ENCODE data around the gene HSH2D. TPM values are rescaled to one million over a fixed set of nuclear protein-coding genes. Genes with fewer than 3 reads are reported as not detected.

Gene HSH2D
- total and polyA plus RNA-seq, 2 of the 13 experiments (the other 11 are each of a cell fraction or from before 2014, with no cell fraction given), result 0.69 to 3.2 TPM

- TF ChIP-seq NR2C2 (CRISPR knock-in tag; IDR thresholded peaks at IDR 0.05; ENCODE audit: borderline replicate concordance) (peak; percentile 80), PHF20 (CRISPR knock-in tag; IDR thresholded peaks at IDR 0.05) (peak; percentile 95), ZNF44 (CRISPR knock-in tag; IDR thresholded peaks at IDR 0.05) (peak; percentile 19; the same call in 1 of the 2 replicates), MTERF4 (CRISPR knock-in tag; IDR thresholded peaks at IDR 0.05) (0 out of 2 replicates have a peak, but pooled peaks have one; percentile 14), ISX (CRISPR knock-in tag; conservative IDR thresholded peaks at IDR 0.05) (no peak), PHF5A (CRISPR knock-in tag; IDR thresholded peaks at IDR 0.05; ENCODE audit: low read depth, unreplicated experiment) (no peak), ZFX (CRISPR knock-in tag; IDR thresholded peaks at IDR 0.05; ENCODE audit: low read depth) (peak; percentile 93), ZFP36 (IDR thresholded peaks at IDR 0.05; ENCODE audit: borderline replicate concordance, low read depth, low read length, partially characterized antibody) (no peak), ZBTB42 (CRISPR knock-in tag; IDR thresholded peaks at IDR 0.05) (no peak), ZNF143 (CRISPR knock-in tag; IDR thresholded peaks at IDR 0.05) (no peak), SIN3A (IDR thresholded peaks at IDR 0.05; ENCODE audit: borderline replicate concordance, low read depth, low read length) (0 out of 2 replicates have a peak, but pooled peaks have one; percentile 76), MEIS2 (CRISPR knock-in tag; IDR thresholded peaks at IDR 0.05) (peak; percentile 62; the same call in 1 of the 2 replicates), ZBTB25 (CRISPR knock-in tag; IDR thresholded peaks at IDR 0.05) (peak; percentile 54; the same call in 1 of the 2 replicates), HDAC1 (CRISPR knock-in tag; IDR thresholded peaks at IDR 0.05) (peak; percentile 93), ZMYM3 (CRISPR knock-in tag; IDR thresholded peaks at IDR 0.05) (peak; percentile 34; the same call in 1 of the 2 replicates), ZHX2 (IDR thresholded peaks at IDR 0.05; ENCODE audit: low read depth) (no peak; the same call in none of the 2 replicates), ZHX2 (CRISPR knock-in tag; IDR thresholded peaks at IDR 0.05; ENCODE audit: borderline replicate concordance) (peak; percentile 84; the same call in 1 of the 2 replicates), RBM22 (optimal IDR thresholded peaks at IDR 0.05; ENCODE audit: low read length) (peak; percentile 38)
Measured at GRCh38 chr19:16197622-16198369, 54.3 kb downstream of the HSH2D start, which contains the start of gene AP1M1 (continued).
